Measurements from ENCODE around the gene FAM117B. TPM values are rescaled to one million over a fixed set of nuclear protein-coding genes. Genes with fewer than 3 reads are reported as not detected.

The FAM117B gene
- total RNA-seq, 1 experiment from 2014 or later, result 2.4 TPM

- DNase-seq (ENCODE audit: unreplicated experiment), result peak; percentile 8
- POLR2A ChIA-PET, result no interaction called here
- BruUV-seq (replicated peaks), result no TSS peak
- no peak for TF ChIP-seq CTCF (IDR thresholded peaks at IDR 0.05; ENCODE audit: unreplicated experiment)
- H3K27me3 Mint-ChIP-seq (ENCODE audit: insufficient read depth, unreplicated experiment), result no peaks in the 10 kb centered on the region
- peaks cover 8% of the 10 kb centered on the region for H3K4me1 Mint-ChIP-seq (ENCODE audit: insufficient read depth, unreplicated experiment)
- intact Hi-C loops (cut with micrococcal nuclease), result no loop called here
- H3K9me3 Mint-ChIP-seq (ENCODE audit: unreplicated experiment), result no peaks in the 10 kb centered on the region
- CTCF ChIA-PET, result no interaction called here
- H3K36me3 Mint-ChIP-seq (ENCODE audit: insufficient read depth, unreplicated experiment), result no peaks in the 10 kb centered on the region
- H3K27ac Mint-ChIP-seq (ENCODE audit: low read depth, unreplicated experiment), result no peak overlapping the region
- H3K4me3 Mint-ChIP-seq (ENCODE audit: unreplicated experiment), result no peak overlapping the region
Measured at GRCh38 chr2:202605174-202605573, 29.6 kb upstream of the FAM117B start.

- Mint-ChIP-seq H3K4me3 (ENCODE audit: unreplicated experiment) (no peak overlapping the region), H3K27me3 (ENCODE audit: insufficient read depth, unreplicated experiment) (no peaks in the 10 kb centered on the region), H3K9me3 (ENCODE audit: unreplicated experiment) (no peaks in the 10 kb centered on the region), H3K36me3 (ENCODE audit: insufficient read depth, unreplicated experiment) (no peaks in the 10 kb centered on the region), H3K4me1 (ENCODE audit: insufficient read depth, unreplicated experiment) (peaks cover 10% of the 10 kb centered on the region), H3K27ac (ENCODE audit: low read depth, unreplicated experiment) (no peak overlapping the region)
- ChIA-PET POLR2A (no interaction called here), CTCF (interaction anchor here (0.6 kb wide), 1 partner anchor 21 kb away, joined by 4 read pairs; no protein-coding TSS in a partner anchor)
- DNase-seq (ENCODE audit: unreplicated experiment), result no peak
- intact Hi-C loops (cut with micrococcal nuclease), result no loop called here
- TF ChIP-seq CTCF (IDR thresholded peaks at IDR 0.05; ENCODE audit: unreplicated experiment), result no peak
- no TSS peak for BruUV-seq (replicated peaks)
Measured at GRCh38 chr2:202608142-202608852, 26.5 kb upstream of the FAM117B start.

DNA sequence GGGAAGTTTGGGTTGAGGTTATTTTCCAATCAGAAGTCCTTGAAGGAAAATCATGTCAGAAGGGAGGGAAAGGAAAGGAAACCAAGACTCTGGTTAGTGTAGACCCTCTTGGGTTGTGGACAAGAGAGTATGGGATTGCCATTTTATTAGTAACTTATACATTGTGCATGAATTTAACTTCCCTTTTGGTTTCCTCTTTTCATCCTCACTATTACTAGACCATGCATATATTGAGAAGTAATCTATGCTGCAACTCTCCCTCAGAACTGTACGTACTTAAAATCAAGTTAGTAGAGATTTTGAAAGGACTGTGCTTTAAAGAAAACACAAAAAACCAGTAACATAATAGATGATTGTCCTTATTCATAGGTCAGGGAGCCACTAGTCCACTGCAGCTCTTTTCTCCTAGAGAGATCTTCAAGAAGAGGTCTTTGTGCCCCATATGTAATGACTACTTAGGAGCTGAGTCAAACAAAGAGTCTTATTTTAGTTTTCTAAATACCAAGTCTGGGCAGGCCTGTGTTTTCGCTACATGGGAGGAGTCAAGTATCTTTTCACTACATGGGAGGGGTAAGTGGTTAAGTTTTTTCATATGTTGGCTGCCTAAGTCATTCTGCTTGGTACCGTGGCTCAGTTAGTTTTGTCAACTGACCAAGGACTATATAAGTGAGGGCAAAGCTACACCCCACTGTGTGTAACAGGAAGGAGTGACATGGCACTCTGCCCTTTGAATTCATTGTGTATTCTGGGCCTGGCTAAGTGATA is 25.2 kb upstream of the FAM117B start:
- Mint-ChIP-seq H3K9me3 (ENCODE audit: unreplicated experiment) (no peaks in the 10 kb centered on the region), H3K4me3 (ENCODE audit: unreplicated experiment) (no peak overlapping the region), H3K4me1 (ENCODE audit: insufficient read depth, unreplicated experiment) (peaks cover 10% of the 10 kb centered on the region), H3K27me3 (ENCODE audit: insufficient read depth, unreplicated experiment) (no peaks in the 10 kb centered on the region), H3K36me3 (ENCODE audit: insufficient read depth, unreplicated experiment) (no peaks in the 10 kb centered on the region), H3K27ac (ENCODE audit: low read depth, unreplicated experiment) (no peak overlapping the region)
- DNase-seq (ENCODE audit: unreplicated experiment), result peak; percentile 5
- POLR2A ChIA-PET, result interaction anchor here (0.6 to 1.0 kb wide), 2 partner anchors 19 to 25 kb away, joined by 3 to 6 read pairs; partner anchors contain the start of gene FAM117B
- TF ChIP-seq CTCF (IDR thresholded peaks at IDR 0.05; ENCODE audit: unreplicated experiment), result no peak
- CTCF ChIA-PET, result interaction anchor here (0.6 to 2.1 kb wide), 3 partner anchors 8 to 900 kb away, joined by 3 to 8 read pairs (median 4); no protein-coding TSS in a partner anchor
- BruUV-seq (replicated peaks), result no TSS peak
- intact Hi-C loops (cut with micrococcal nuclease), result no loop called here

DNA sequence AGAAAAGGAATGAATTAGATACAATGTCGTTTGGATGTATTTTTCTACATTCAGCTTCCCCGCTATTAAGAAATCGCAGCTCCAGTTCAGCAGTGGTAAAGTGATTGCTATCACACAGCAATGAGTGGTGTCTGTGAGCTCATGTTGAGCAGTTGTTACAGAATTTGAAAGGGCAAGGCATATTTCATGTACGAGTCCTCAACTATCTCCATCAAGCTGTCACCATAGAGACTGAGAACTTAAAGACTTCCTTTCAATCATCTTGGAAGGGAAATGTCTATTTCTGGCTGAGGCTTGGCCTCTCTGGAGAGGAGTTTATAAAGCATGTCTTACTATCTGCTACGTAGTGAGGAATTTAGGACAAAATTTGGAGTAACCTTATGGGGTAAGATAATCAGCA is 24.4 kb upstream of the FAM117B start:
- no TSS peak for BruUV-seq (replicated peaks)
- intact Hi-C loops (cut with micrococcal nuclease), result no loop called here
- Mint-ChIP-seq H3K36me3 (ENCODE audit: insufficient read depth, unreplicated experiment) (no peaks in the 10 kb centered on the region), H3K9me3 (ENCODE audit: unreplicated experiment) (no peaks in the 10 kb centered on the region), H3K4me1 (ENCODE audit: insufficient read depth, unreplicated experiment) (peaks cover 10% of the 10 kb centered on the region), H3K4me3 (ENCODE audit: unreplicated experiment) (no peak overlapping the region), H3K27ac (ENCODE audit: low read depth, unreplicated experiment) (no peak overlapping the region), H3K27me3 (ENCODE audit: insufficient read depth, unreplicated experiment) (no peaks in the 10 kb centered on the region)
- ChIA-PET POLR2A (interaction anchor here (0.5 to 1.0 kb wide), 3 partner anchors 18 to 725 kb away, joined by 3 to 6 read pairs (median 3); partner anchors contain the start of gene FAM117B), CTCF (interaction anchor here (0.6 to 2.1 kb wide), 2 partner anchors 21 to 901 kb away, joined by 3 to 8 read pairs; no protein-coding TSS in a partner anchor)
- no peak for TF ChIP-seq CTCF (IDR thresholded peaks at IDR 0.05; ENCODE audit: unreplicated experiment)
- DNase-seq (ENCODE audit: unreplicated experiment), result no peak
